ENCODE measurements around the gene GRPEL2.
A peak's percentile ranks its signal among the peaks of the same experiment; 100 is the strongest.
"Not testable (repeated sequence)": the region's sequence is repeated elsewhere in the genome, so short reads cannot be mapped to it uniquely, and the experiment has no call there.

The GRPEL2 gene

GRCh38 chr5:149379177-149379761 is 34.0 kb downstream of the GRPEL2 start, which contains the start of gene IL17B:
Gene IL17B, minus strand, starts transcription at chr5:149379292. Its CDS starts 67 bp downstream, at chr5:149379225.
- DNase-seq, result no peak

- DNase-seq, result no peak
Measured at GRCh38 chr5:149379818-149380374, 34.6 kb downstream of the GRPEL2 start.

- no peak for DNase-seq
Measured at GRCh38 chr5:149380466-149381121, 35.3 kb downstream of the GRPEL2 start.

GRCh38 chr5:149381261-149381985 is 36.1 kb downstream of the GRPEL2 start:
- no peak for DNase-seq

DNA sequence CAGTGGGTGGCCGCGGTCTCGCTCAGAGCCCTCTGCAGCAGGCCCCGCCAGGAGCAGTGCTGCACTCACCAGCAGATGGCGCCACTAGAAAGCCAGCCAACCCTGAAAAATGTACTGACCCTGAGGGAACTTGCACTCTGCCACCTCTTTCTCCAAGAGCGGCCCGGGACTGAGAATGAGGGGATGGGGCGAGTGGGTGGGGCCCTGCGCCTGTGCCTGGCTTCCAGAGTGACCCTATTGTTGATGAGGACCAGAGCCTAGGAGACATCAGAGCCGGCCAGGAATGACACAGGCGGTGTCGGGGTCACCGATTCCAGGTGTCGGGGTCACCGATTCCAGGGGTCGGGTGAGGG is 36.7 kb downstream of the GRPEL2 start:
- DNase-seq, result peak; percentile 80 to 83

DNA sequence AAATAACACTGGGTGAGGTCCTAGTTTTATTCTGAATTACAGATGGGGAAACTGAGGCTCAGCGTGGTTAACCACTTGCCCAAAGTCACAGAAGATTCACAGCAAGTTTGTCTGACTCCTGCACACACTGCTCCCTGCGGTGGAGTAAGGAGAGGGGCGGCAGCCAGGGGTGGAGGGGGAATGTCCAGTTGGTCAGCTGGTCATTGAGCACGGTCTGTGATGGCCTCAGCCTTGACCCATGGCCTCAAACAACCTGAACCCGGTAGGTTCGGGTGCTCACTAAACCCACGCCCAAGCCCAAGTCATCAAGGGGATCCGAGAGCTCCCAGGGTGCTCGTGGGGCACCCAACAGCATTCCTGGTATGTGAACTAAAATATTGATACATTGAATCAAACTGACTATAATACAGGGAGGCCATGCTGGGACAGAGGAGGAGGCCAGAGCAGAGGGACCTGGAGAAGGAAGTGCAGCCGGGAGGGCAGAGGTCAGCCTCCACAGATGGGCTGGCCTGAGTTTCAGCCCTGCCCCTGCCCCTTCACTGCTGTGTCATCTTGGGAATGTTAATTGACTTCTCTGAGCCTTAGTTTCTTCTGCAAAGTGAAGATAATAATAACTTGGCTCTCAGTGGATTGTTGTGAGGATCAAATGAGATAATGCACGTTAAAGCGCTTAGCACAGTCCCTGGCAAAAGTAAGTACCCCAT is 37.4 kb downstream of the GRPEL2 start:
- no peak for DNase-seq

DNA sequence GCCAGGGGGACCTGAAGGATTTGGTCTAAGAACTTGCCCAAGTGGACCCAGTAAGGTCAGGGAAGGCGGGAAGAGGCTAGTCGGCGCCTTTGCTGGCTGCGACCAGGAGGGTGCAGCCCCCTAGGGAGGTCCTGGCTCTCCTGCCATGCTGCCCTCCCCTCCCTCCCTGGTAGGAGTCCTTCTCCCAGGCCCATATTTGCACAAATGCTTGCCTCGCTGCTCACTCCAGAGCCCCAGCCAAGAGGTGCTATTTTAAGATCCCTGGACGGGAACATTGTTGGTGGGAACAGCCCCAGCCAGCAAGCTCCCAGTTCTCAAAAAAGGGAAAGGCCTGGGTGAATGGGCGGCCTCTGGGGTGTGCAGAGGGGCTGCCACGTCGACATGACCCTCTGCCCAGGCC is 38.1 kb downstream of the GRPEL2 start:
- DNase-seq, result no peak

DNA sequence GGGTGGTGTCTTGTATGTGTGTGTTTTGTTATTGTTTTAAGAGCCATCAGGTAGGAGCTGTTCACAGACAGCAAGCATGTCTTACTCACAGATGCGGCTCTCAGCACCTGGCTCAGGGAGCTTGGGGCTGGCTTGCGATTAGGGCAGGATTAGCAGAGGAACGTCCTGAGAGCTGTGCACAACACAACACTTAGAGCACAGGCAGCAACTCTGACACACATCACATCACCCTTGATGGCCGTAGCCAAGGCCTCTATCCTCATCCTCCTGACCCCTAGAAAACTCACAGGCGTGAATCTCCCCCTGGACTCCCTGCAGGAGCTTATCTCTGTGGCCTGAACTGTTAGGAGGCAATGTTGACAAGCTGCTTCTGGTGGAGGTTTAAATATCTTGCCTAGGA is 40.9 kb downstream of the GRPEL2 start:
- no peak for DNase-seq

DNA sequence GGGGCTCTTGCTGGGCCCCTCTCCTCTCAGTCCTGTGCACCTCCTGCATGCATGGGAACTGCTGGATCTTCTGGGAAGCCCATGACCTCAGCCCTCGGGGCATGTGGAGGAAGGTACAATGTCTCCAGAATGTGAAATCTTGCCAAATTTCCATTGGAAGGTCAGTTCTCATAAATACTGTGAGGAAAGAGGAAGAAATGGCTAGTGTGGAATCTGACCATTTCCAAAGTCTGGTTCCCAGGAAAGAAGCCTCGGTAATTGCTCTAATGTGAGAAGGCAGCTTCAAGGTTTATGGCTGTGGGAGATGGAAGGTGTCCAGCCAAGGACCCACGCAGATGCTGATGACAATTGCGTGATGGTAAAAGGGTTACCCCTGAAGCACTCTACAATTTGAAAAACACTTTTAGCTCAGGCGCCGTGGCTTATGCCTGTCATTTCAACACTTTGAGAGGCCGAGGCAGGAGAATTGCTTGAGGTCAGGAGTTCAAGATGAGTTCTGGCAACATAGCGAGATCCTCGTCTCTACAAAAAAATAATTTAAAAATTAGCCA is 41.9 kb downstream of the GRPEL2 start:
- DNase-seq, result no peak

DNA sequence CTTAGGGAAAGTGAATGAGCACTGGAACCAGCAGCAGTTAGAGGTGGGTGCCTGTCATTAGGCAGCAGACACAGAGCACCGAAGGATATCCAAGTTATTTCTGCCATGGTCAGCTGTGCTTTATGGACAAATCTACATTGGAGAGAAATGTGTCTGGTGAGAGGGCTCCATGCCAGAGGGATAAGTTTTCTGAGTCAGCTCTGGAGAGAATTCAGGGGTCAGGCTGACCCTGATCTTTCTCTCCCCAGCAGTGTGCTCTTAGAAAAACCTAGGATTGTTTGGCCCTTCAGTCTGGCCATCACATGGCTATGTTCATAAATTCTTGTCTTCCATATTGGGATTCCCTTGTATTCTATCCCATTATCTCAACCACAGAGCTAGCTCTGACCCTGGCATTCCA is 42.7 kb downstream of the GRPEL2 start:
- no peak for DNase-seq

- no peak for DNase-seq
Measured at GRCh38 chr5:149388498-149389190, 43.3 kb downstream of the GRPEL2 start.

GRCh38 chr5:149389552-149390495 is 44.5 kb downstream of the GRPEL2 start:
- DNase-seq, result no peak

GRCh38 chr5:149391076-149391475 is 45.8 kb downstream of the GRPEL2 start:
- not testable (repeated sequence) for DNase-seq

DNA sequence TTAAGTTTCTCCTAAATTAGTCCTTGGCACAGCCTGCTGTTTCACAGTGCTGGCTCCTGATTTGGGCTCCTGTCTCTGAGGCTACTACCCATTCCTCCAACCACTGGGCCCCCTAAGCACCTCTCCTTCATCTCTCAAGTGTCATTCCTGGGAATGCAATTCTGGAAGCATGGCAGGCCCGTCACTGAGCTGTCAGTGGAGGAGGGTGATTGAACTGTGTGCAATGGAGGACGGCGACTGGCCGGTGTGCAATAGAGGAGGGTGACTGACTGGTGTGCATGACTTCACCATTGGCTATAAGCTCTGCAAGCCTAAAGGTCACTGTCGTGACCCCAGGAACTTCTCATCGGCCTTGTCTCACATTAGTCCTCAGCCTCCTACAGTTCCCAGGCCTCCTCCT is 46.2 kb downstream of the GRPEL2 start:
- no peak for DNase-seq

- peak in 1 of 2 experiments; percentile 1 for DNase-seq
Measured at GRCh38 chr5:149392718-149393117, 47.4 kb downstream of the GRPEL2 start.

DNA sequence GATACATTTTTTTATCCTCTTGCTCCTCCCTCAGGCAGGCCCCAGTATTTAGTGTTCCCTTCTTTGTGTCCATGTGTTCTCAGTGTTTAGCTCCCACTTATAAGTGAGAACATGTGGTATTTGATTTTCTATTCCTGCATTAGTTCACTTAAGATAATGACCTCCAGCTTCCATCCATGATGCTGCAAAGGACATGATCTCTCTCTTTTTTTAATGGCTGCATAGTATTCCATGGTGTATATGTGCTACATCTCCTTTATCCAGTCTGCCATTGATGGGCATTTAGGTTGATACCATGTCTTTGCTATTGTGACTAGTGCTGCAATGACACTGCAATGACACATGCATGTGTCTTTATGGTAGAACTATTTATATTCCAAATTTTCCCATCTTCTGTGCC is 49.7 kb downstream of the GRPEL2 start:
- DNase-seq, result not testable (repeated sequence)

GRCh38 chr5:149397530-149397929 is 52.2 kb downstream of the GRPEL2 start:
- no peak for DNase-seq

- not testable (repeated sequence) for DNase-seq
Measured at GRCh38 chr5:149398747-149399266, 53.5 kb downstream of the GRPEL2 start.

DNA sequence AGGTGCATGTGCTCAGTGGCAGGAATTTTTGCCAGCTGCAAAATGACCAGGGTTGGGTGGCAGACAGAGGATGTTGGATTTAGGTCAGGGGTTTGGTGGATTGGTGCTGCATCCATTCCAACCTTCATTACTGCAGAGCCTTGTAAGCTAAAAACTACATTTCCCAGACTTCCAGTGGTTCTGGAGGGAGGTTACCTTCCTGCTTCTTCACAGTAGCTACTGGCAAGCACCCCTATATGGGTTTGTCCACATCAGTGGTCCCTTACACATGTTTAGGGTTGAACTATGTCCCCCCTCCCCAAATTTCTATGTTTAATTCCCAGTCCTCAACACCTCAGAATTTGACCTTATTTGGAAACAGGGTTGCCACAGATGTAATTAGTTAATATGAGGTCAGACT is 54.5 kb downstream of the GRPEL2 start:
- DNase-seq, result no peak

DNA sequence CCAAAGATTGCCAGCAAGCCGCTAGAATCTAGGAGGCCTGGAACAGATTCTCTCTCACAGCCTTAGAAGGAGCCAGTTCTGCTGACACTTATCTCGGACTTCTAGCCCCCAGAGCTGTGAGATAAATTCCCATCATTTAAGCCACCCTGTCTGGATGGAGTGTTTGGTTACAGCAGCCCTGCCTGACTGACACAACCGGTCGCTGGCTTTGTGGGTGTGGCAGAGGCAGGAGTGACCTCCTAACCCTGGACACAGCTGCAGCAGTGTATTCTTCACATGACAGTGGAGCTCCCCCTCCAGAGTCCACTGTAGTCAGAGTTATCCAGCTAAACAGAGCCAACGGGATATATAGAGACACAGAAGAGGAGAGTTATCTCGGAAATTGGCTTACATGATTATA is 55.0 kb downstream of the GRPEL2 start:
- DNase-seq, result no peak

DNA sequence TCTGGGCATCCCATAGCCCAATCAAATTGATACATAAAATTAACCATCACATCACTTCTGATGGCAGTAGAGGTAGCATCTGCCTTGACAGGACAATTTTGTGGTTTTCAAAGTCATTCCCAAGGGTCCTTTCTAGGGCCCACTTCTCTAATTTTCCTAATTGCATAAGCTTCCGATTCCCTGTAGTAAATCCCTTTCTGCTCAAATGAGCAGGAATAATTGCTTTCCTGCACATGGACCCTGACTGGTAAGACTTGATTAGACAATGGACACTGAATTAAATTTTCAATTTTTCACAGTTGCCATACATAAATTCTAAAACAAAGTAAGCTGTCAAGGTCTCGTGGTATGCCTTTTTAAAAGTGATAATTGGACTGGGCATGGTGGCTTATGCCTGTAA is 55.8 kb downstream of the GRPEL2 start:
- no peak for DNase-seq
